Hematopoietic multipotent progenitor cell treated with erythropoietin and hydrocortisone succinate and interleukin-3 and kit ligand, for 17 days (in vitro differentiated cells): Measurements from ENCODE around the gene IMMP2L.

Experiments used
- DNase-seq: peaks from one replicate; pipeline ENCODE4 v3.0.0-alpha.2; 2015; ENCODE audit warnings: low spot score

Gene IMMP2L

GRCh38 chr7:111150709-111151108 is 411.6 kb downstream of the IMMP2L start:
- no peak for DNase-seq

- DNase-seq: no peak
Observed at GRCh38 chr7:111147708-111148533, 414.4 kb downstream of the IMMP2L start.

GRCh38 chr7:111146136-111146535 is 416.2 kb downstream of the IMMP2L start:
- DNase-seq: no peak

GRCh38 chr7:111145472-111145871 is 416.8 kb downstream of the IMMP2L start:
- DNase-seq: no peak

GRCh38 chr7:111140091-111140865 is 422.0 kb downstream of the IMMP2L start:
- no peak for DNase-seq

- no peak for DNase-seq
Observed at GRCh38 chr7:111138586-111138985, 423.7 kb downstream of the IMMP2L start.

GRCh38 chr7:111138193-111138569 is 424.1 kb downstream of the IMMP2L start:
- DNase-seq: no peak

- DNase-seq: no peak
Observed at GRCh38 chr7:111137296-111138192, 424.7 kb downstream of the IMMP2L start.

- no peak for DNase-seq
Observed at GRCh38 chr7:111132833-111133232, 429.5 kb downstream of the IMMP2L start.

- DNase-seq: no peak
Observed at GRCh38 chr7:111129435-111129834, 432.9 kb downstream of the IMMP2L start.

GRCh38 chr7:111126987-111127386 is 435.3 kb downstream of the IMMP2L start:
- DNase-seq: no peak

GRCh38 chr7:111115966-111116365 is 446.3 kb downstream of the IMMP2L start:
- no peak for DNase-seq

- DNase-seq: no peak
Observed at GRCh38 chr7:111113263-111114017, 448.9 kb downstream of the IMMP2L start.

- no peak for DNase-seq
Observed at GRCh38 chr7:111112439-111112838, 449.9 kb downstream of the IMMP2L start.

- no peak for DNase-seq
Observed at GRCh38 chr7:111108496-111108895, 453.8 kb downstream of the IMMP2L start.

GRCh38 chr7:111108000-111108399 is 454.3 kb downstream of the IMMP2L start:
- no peak for DNase-seq

GRCh38 chr7:111107579-111107978 is 454.7 kb downstream of the IMMP2L start:
- DNase-seq: no peak

- no peak for DNase-seq
Observed at GRCh38 chr7:111105269-111105668, 457.0 kb downstream of the IMMP2L start.

GRCh38 chr7:111104710-111105109 is 457.6 kb downstream of the IMMP2L start:
- no peak for DNase-seq

- no peak for DNase-seq
Observed at GRCh38 chr7:111103678-111104274, 458.5 kb downstream of the IMMP2L start.

GRCh38 chr7:111103136-111103535 is 459.2 kb downstream of the IMMP2L start:
- DNase-seq: no peak
